ENCODE data around the gene RAET1E. TPM values are rescaled to one million over a fixed set of nuclear protein-coding genes. Genes with fewer than 3 reads are reported as not detected.

The RAET1E gene
- total RNA-seq, 1 experiment from 2014 or later, result not detected

DNA sequence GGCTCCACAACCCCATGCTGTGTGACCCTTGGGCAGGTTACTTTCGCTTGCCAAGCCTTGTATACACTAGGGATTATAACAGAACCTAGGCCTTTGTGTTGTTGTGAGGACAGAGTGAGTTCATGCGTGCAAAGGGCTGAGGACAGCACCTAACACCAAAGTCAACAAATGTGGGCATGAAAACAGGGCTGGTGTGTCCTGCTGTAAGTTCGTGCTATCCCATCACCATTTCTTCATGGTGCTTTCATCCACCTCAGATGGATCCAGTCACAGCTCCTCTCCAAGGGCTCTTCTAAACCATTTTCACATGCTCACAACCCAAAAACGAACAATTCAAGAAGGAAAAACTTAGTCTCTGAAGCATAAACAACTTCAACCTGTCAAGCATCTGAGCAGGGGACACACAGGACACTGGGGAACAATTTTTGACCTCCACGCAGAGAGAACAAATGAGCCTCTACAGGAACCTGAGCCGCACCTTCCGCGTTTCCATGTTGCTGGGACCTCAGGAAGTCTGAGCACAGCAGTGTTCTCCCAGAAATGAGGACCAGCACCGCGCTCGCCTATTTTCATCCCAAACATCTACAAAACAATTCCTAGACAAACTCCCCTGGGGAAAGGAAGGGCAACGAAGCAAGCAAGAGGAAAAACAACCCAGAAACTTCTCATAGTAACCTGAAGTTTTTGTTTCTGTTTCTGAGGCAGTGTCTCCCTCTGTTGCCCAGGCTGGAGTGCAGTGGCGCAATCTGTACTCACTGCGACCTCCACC, 36.9 kb downstream of the RAET1E start:
- H3K27me3 ChIP-seq (ENCODE audit: insufficient read depth, low read length), result no peaks in the 10 kb centered on the region
- H2AK5ac ChIP-seq (ENCODE audit: insufficient read length, low read length), result no peak overlapping the region
- H4K8ac ChIP-seq (replicated peaks; ENCODE audit: insufficient read length, low read depth, low read length), result no peak overlapping the region
- no peak overlapping the region for H4K5ac ChIP-seq (ENCODE audit: insufficient read length, low read depth, low read length)
- Mint-ChIP-seq H3K4me3 (peak overlapping the region in 1 of 2 experiments; percentile 31; a peak in 2 of 5 replicates), H3K27ac (no peak overlapping the region), H3K4me1 (peaks cover 40 to 49% of the 10 kb centered on the region in 2 experiments), H3K9me3 (no peaks in the 10 kb centered on the region), H3K36me3 (ENCODE audit: insufficient read depth in 1 of 3, low read depth in 3 of 3) (no peaks in the 10 kb centered on the region; a peak in 1 of 7 replicates), H3K27me3 (ENCODE audit: low read depth) (peaks cover 20% of the 10 kb centered on the region)
- no peak overlapping the region for H3K23ac ChIP-seq (ENCODE audit: insufficient read length, low read depth, low read length)
- peaks cover 2% of the 10 kb centered on the region for H3K79me1 ChIP-seq (ENCODE audit: insufficient read depth, low read depth, low read length, poor library complexity, severe bottlenecking)
- TF ChIP-seq CTCF (conservative IDR thresholded peaks at IDR 0.05), result no peak; the same call in 2 of the 3 replicates
- no peak overlapping the region for H4K91ac ChIP-seq (ENCODE audit: insufficient read length, low read depth, low read length)
- H3K27ac ChIP-seq (ENCODE audit: insufficient read length, low read depth, low read length), result no peak overlapping the region
- H3K9ac ChIP-seq (ENCODE audit: extremely low read depth, insufficient read length, low read length), result no peak overlapping the region
- H3T11ph ChIP-seq (ENCODE audit: low read length), result no peak overlapping the region
- DNase-seq, result no peak
- no peak overlapping the region for H2AFZ ChIP-seq (ENCODE audit: low read length)
- WGBS (ENCODE audit: extremely low coverage, insufficient read length, low lambda C conversion rate), result no CpG with 5 or more reads among the region's 14 CpGs
- no peak overlapping the region for H3K14ac ChIP-seq (ENCODE audit: insufficient read depth, low read length)
- no peak overlapping the region for H2BK15ac ChIP-seq (ENCODE audit: low read depth, low read length)
- H2BK12ac ChIP-seq (ENCODE audit: insufficient read length, low read depth, low read length), result no peak overlapping the region
- H3K9me3 ChIP-seq (ENCODE audit: control insufficient read depth, low read depth, low read length), result no peaks in the 10 kb centered on the region
- H3K23me2 ChIP-seq (ENCODE audit: insufficient read length, low read depth, low read length, poor library complexity, severe bottlenecking), result peaks cover 12% of the 10 kb centered on the region
- H3K4me2 ChIP-seq (ENCODE audit: insufficient read depth, insufficient read length, low read length), result no peak overlapping the region
- H2BK20ac ChIP-seq (ENCODE audit: low read depth, low read length, poor library complexity, severe bottlenecking), result no peak overlapping the region
- no peak overlapping the region for H3K56ac ChIP-seq (ENCODE audit: insufficient read length, low read depth, low read length)
- H4K20me1 ChIP-seq (ENCODE audit: control insufficient read depth, insufficient read depth, insufficient read length), result peaks cover 3% of the 10 kb centered on the region
- H2BK5ac ChIP-seq (ENCODE audit: insufficient read length, low read length), result no peak overlapping the region
- no peak overlapping the region for H3K18ac ChIP-seq (ENCODE audit: insufficient read length, low read depth, low read length)
- H3K79me2 ChIP-seq (ENCODE audit: insufficient read depth, low read length), result no peaks in the 10 kb centered on the region
- H3K4me1 ChIP-seq (ENCODE audit: insufficient read depth, low read length), result peaks cover 2% of the 10 kb centered on the region; the same call in 1 of the 2 replicates
- no peak overlapping the region for H2BK120ac ChIP-seq (ENCODE audit: low read depth, low read length, poor library complexity, severe bottlenecking)
- no peak overlapping the region for H3K4ac ChIP-seq (ENCODE audit: low read depth, low read length)
